ENCODE data around the gene TENM3. TPM values are rescaled to one million over a fixed set of nuclear protein-coding genes. Genes with fewer than 3 reads are reported as not detected.

Gene TENM3
- polyA plus RNA-seq, 1 experiment = 54.9 TPM

DNA sequence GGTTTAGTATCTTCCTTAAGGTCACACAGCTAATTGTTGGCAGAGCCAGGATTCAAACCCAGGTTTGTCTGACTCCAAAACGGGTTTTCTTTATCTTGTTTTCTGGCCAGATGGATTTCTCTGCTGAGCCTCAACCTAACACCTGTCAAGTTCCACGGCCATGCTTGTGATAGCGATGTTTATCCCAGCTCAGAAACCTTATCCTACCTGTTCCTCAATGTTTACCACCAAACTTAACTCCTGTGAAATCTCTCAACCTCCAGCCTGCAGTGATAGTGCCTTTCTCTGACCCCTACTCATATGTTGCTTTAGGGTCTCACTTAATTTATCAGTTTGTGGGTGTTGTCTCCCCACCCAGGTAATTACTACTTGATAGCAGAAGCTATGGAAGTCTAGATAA is 428.0 kb downstream of the TENM3 start:
- no peak for DNase-seq (ENCODE audit: low read depth, low spot score)
- H3K9me3 ChIP-seq (ENCODE audit: control insufficient read depth, insufficient read depth, low read length) = no peaks in the 10 kb centered on the region
- no peak overlapping the region for H3K27ac ChIP-seq (ENCODE audit: low read depth, low read length)
- TF ChIP-seq, protein P1, sequence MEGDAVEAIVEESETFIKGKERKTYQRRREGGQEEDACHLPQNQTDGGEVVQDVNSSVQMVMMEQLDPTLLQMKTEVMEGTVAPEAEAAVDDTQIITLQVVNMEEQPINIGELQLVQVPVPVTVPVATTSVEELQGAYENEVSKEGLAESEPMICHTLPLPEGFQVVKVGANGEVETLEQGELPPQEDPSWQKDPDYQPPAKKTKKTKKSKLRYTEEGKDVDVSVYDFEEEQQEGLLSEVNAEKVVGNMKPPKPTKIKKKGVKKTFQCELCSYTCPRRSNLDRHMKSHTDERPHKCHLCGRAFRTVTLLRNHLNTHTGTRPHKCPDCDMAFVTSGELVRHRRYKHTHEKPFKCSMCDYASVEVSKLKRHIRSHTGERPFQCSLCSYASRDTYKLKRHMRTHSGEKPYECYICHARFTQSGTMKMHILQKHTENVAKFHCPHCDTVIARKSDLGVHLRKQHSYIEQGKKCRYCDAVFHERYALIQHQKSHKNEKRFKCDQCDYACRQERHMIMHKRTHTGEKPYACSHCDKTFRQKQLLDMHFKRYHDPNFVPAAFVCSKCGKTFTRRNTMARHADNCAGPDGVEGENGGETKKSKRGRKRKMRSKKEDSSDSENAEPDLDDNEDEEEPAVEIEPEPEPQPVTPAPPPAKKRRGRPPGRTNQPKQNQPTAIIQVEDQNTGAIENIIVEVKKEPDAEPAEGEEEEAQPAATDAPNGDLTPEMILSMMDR (IDR thresholded peaks at IDR 0.05; ENCODE audit: low read depth, low read length) = no peak
- ChIA-PET CTCF (interaction anchor here (0.8 kb wide), 1 partner anchor 15 kb away, joined by 3 read pairs; no protein-coding TSS in a partner anchor), POLR2A (no interaction called here)
- H3K27me3 ChIP-seq (ENCODE audit: control insufficient read depth, insufficient read depth, low read length) = no peaks in the 10 kb centered on the region
- H3K4me3 ChIP-seq (ENCODE audit: low read depth, low read length) = no peak overlapping the region

DNA sequence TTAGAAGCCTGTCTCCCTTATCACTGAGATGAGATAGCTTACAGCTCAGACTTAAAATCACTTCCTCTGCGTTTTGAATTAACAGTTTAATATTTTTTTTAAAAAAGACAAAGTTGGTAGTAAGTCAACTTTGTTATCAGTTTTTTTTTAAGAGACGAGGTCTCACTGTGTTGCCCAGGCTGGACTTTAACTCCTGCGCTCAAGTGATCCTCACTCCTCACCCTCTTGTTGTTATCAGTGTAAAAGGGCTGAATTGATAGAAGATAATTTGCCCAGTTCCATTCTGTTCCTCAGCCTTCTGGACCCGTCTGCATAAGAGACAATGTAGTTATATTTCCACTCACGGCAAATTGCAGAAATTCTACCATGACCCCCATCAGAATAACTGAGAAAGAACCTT is 428.5 kb downstream of the TENM3 start:
- ChIA-PET CTCF (interaction anchor here (0.6 kb wide), 1 partner anchor 134 kb away, joined by 4 read pairs; no protein-coding TSS in a partner anchor), POLR2A (no interaction called here)
- Histone ChIP-seq H3K27ac (ENCODE audit: low read depth, low read length) (no peak overlapping the region), H3K4me3 (ENCODE audit: low read depth, low read length) (no peak overlapping the region), H3K27me3 (ENCODE audit: control insufficient read depth, insufficient read depth, low read length) (no peaks in the 10 kb centered on the region), H3K9me3 (ENCODE audit: control insufficient read depth, insufficient read depth, low read length) (no peaks in the 10 kb centered on the region)
- TF ChIP-seq, protein P1 (IDR thresholded peaks at IDR 0.05; ENCODE audit: low read depth, low read length) = no peak
- no peak for DNase-seq (ENCODE audit: low read depth, low spot score)

DNA sequence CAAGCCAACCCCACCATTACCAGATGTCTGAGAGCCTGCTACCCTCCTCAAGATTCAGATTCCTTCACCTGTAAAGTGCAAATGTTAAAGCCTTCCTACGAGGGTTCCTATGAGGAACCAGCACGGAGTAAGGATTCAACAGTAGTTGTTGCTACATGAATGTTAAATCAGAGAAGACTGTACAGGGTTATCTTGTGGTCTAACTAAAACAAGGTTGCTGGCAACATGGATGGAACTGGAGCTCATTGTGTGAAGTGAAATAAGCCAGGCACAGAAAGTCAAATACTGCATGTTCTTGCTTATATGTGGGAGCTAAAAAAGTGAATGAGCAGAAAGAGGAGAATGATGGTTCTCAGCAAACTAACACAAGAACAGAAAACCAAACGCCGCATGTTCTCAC is 435.4 kb downstream of the TENM3 start:
- H3K9me3 ChIP-seq (ENCODE audit: control insufficient read depth, insufficient read depth, low read length) = no peaks in the 10 kb centered on the region
- CTCF ChIA-PET = no interaction called here
- no peak for DNase-seq (ENCODE audit: low read depth, low spot score)
- H3K27ac ChIP-seq (ENCODE audit: low read depth, low read length) = no peak overlapping the region
- H3K27me3 ChIP-seq (ENCODE audit: control insufficient read depth, insufficient read depth, low read length) = no peaks in the 10 kb centered on the region
- POLR2A ChIA-PET = no interaction called here
- no peak overlapping the region for H3K4me3 ChIP-seq (ENCODE audit: low read depth, low read length)
- TF ChIP-seq, protein P1 (IDR thresholded peaks at IDR 0.05; ENCODE audit: low read depth, low read length) = no peak

DNA sequence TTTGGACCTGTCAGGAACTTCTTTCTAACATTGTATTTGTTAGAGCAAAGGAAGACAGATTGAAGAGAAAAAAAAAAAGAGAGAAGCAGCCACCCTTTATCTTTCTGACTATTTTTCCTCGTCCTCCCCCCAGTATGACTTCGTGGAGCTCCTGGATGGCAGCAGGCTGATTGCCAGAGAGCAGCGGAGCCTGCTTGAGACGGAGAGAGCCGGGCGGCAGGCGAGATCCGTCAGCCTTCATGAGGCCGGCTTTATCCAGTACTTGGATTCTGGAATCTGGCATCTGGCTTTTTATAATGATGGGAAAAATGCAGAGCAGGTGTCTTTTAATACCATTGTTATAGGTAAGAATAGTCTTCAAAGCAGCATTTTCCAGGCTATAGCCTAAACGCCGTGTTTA is 436.3 kb downstream of the TENM3 start:
- Histone ChIP-seq H3K27ac (ENCODE audit: low read depth, low read length) (no peak overlapping the region), H3K9me3 (ENCODE audit: control insufficient read depth, insufficient read depth, low read length) (no peaks in the 10 kb centered on the region), H3K4me3 (ENCODE audit: low read depth, low read length) (no peak overlapping the region), H3K27me3 (ENCODE audit: control insufficient read depth, insufficient read depth, low read length) (no peaks in the 10 kb centered on the region)
- POLR2A ChIA-PET = no interaction called here
- CTCF ChIA-PET = no interaction called here
- DNase-seq (ENCODE audit: low read depth, low spot score) = no peak
- TF ChIP-seq, protein P1 (IDR thresholded peaks at IDR 0.05; ENCODE audit: low read depth, low read length) = no peak

DNA sequence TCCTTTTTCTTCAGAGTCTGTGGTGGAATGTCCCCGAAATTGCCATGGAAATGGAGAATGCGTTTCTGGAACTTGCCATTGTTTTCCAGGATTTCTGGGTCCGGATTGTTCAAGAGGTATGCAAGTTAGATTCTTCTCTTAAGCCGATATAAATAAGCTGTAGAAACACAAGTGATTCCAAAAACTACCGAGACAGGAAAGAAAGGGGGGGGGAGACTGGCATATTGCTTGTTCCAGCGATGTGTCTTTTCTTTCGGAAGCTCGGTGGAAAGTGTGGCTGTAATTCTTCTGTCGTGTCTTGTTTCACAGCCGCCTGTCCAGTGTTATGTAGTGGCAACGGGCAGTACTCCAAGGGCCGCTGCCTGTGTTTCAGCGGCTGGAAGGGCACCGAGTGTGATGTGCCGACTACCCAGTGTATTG is 437.0 kb downstream of the TENM3 start:
- ChIA-PET CTCF (no interaction called here), POLR2A (no interaction called here)
- Histone ChIP-seq H3K4me3 (ENCODE audit: low read depth, low read length) (no peak overlapping the region), H3K9me3 (ENCODE audit: control insufficient read depth, insufficient read depth, low read length) (no peaks in the 10 kb centered on the region), H3K27ac (ENCODE audit: low read depth, low read length) (no peak overlapping the region), H3K27me3 (ENCODE audit: control insufficient read depth, insufficient read depth, low read length) (no peaks in the 10 kb centered on the region)
- no peak for DNase-seq (ENCODE audit: low read depth, low spot score)
- TF ChIP-seq, protein P1 (IDR thresholded peaks at IDR 0.05; ENCODE audit: low read depth, low read length) = no peak
